Activated CD4-positive, alpha-beta T cell treated with anti-CD3 and anti-CD28 coated beads for 36 hours (primary cell): ENCODE measurements around the gene MTCP1. TPM values are rescaled to one million over a fixed set of nuclear protein-coding genes. Genes with fewer than 3 reads are reported as not detected.

Source experiments
- ATAC-seq: fragments of 200-7000 bp; cut with Tn5 transposase; one replicate; pipeline ENCODE4 v1.10.0; 2021; ENCODE audit warnings: mild to moderate bottlenecking, moderate library complexity
- CTCF ChIA-PET: fragments of 350-600 bp; sonication (Branson Sonifier 250); formaldehyde crosslinking; loops from one replicate; lab custom pipeline; 2021; ENCODE audit warnings: antibody characterized with exemption; lab: Charles Lee
- POLR2A ChIA-PET: fragments of 350-600 bp; sonication (Branson Sonifier 250); formaldehyde crosslinking; loops from one replicate; lab custom pipeline; 2021; ENCODE audit warnings: antibody characterized with exemption, inconsistent platforms; lab: Charles Lee
- DNase-seq: peaks from one replicate; pipeline ENCODE4 v3.0.0-alpha.2; 2020
- H3K27ac Mint-ChIP-seq: one replicate; pipeline ENCODE4 v1.8.0; 2021; ENCODE audit warnings: mixed read lengths
- H3K27me3 Mint-ChIP-seq: one replicate; pipeline ENCODE4 v1.8.0; 2021; ENCODE audit warnings: mixed read lengths
- H3K36me3 Mint-ChIP-seq: one replicate; pipeline ENCODE4 v1.8.0; 2021; ENCODE audit warnings: low read depth, mixed read lengths
- H3K4me1 Mint-ChIP-seq: one replicate; pipeline ENCODE4 v1.8.0; 2021; ENCODE audit warnings: mixed read lengths
- H3K4me3 Mint-ChIP-seq: one replicate; pipeline ENCODE4 v1.8.0; 2021; ENCODE audit warnings: mild to moderate bottlenecking, moderate library complexity, mixed read lengths
- H3K9me3 Mint-ChIP-seq: one replicate; pipeline ENCODE4 v1.8.0; 2021; ENCODE audit warnings: low read depth, mixed read lengths
- intact Hi-C, 2 experiments: fragments of 100-400 bp; cut with DNase I in 1 of 2; cut with micrococcal nuclease in 1 of 2; formaldehyde crosslinking; loops; one replicate each; pipeline versions ENCODE4 v1.14.2 to v1.15.1; 2022 to 2024; cut with DNase I, micrococcal nuclease
- total RNA-seq, 2 experiments: library from RNA; stranded (reverse); gene quantifications; one replicate each; pipeline ENCODE4 v1.2.3, GENCODE V29; 2021

MTCP1 gene
- total RNA-seq, 2 experiments from 2014 or later: 9.3 to 18.1 TPM

GRCh38 chrX:155054255-155054654 is 16.7 kb downstream of the MTCP1 start:
- Mint-ChIP-seq H3K4me1 (peaks cover 52% of the 10 kb centered on the region), H3K36me3 (peaks cover 19% of the 10 kb centered on the region), H3K9me3 (no peaks in the 10 kb centered on the region), H3K4me3 (no peak overlapping the region), H3K27ac (no peak overlapping the region), H3K27me3 (no peaks in the 10 kb centered on the region)
- no peak for DNase-seq
- CTCF ChIA-PET: interaction anchor here (1.0 kb wide), 1 partner anchor 72 kb away, joined by 3 read pairs; no protein-coding TSS in a partner anchor
- intact Hi-C loops: no loop called here
- POLR2A ChIA-PET: no interaction called here
- ATAC-seq: no peak

GRCh38 chrX:155053656-155054055 is 17.3 kb downstream of the MTCP1 start:
- H3K27ac Mint-ChIP-seq: peak overlapping the region; percentile 70
- ATAC-seq (no peak), DNase-seq (no peak)
- intact Hi-C loops: no loop called here
- ChIA-PET CTCF (no interaction called here), POLR2A (no interaction called here)
- H3K4me3 Mint-ChIP-seq: no peak overlapping the region
- H3K9me3 Mint-ChIP-seq: no peaks in the 10 kb centered on the region
- no peaks in the 10 kb centered on the region for H3K27me3 Mint-ChIP-seq
- peaks cover 58% of the 10 kb centered on the region for H3K4me1 Mint-ChIP-seq
- peaks cover 22% of the 10 kb centered on the region for H3K36me3 Mint-ChIP-seq

GRCh38 chrX:155052738-155053498 is 18.0 kb downstream of the MTCP1 start:
- no peak overlapping the region for H3K27ac Mint-ChIP-seq
- ATAC-seq: no peak
- ChIA-PET CTCF (no interaction called here), POLR2A (no interaction called here)
- no peaks in the 10 kb centered on the region for H3K27me3 Mint-ChIP-seq
- no peaks in the 10 kb centered on the region for H3K9me3 Mint-ChIP-seq
- H3K36me3 Mint-ChIP-seq: peaks cover 22% of the 10 kb centered on the region
- H3K4me3 Mint-ChIP-seq: no peak overlapping the region
- DNase-seq: no peak
- intact Hi-C loops: no loop called here
- H3K4me1 Mint-ChIP-seq: peaks cover 62% of the 10 kb centered on the region

GRCh38 chrX:155048977-155049619 is 21.8 kb downstream of the MTCP1 start:
- Mint-ChIP-seq H3K9me3 (no peaks in the 10 kb centered on the region), H3K4me3 (no peak overlapping the region), H3K4me1 (peaks cover 45% of the 10 kb centered on the region), H3K36me3 (peaks cover 23% of the 10 kb centered on the region), H3K27ac (peak overlapping the region; percentile 61), H3K27me3 (no peaks in the 10 kb centered on the region)
- CTCF ChIA-PET: interaction anchor here (0.7 to 1.8 kb wide), 8 partner anchors 10 to 131 kb away, joined by 3 to 5 read pairs (median 4); partner anchors contain the start of gene FUNDC2
- DNase-seq (peak; percentile 69), ATAC-seq (peak; percentile 60)
- intact Hi-C loops: no loop called here
- POLR2A ChIA-PET: no interaction called here

- no peaks in the 10 kb centered on the region for H3K27me3 Mint-ChIP-seq
- CTCF ChIA-PET: interaction anchor here (0.7 to 2.3 kb wide), 5 partner anchors 10 to 170 kb away, joined by 3 to 13 read pairs (median 3); no protein-coding TSS in a partner anchor
- H3K36me3 Mint-ChIP-seq: peaks cover 15% of the 10 kb centered on the region
Measured at GRCh38 chrX:155046811-155047528, 24.0 kb downstream of the MTCP1 start.

GRCh38 chrX:155046129-155046810 is 24.7 kb downstream of the MTCP1 start:
- ATAC-seq: no peak
- intact Hi-C loops: no loop called here
- peaks cover 35% of the 10 kb centered on the region for H3K4me1 Mint-ChIP-seq
- H3K27ac Mint-ChIP-seq: no peak overlapping the region
- DNase-seq: no peak
- no peaks in the 10 kb centered on the region for H3K9me3 Mint-ChIP-seq
- ChIA-PET POLR2A (no interaction called here), CTCF (interaction anchor here (0.8 to 2.3 kb wide), 4 partner anchors 11 to 171 kb away, joined by 3 to 13 read pairs (median 4); no protein-coding TSS in a partner anchor)
- no peaks in the 10 kb centered on the region for H3K27me3 Mint-ChIP-seq
- peaks cover 10% of the 10 kb centered on the region for H3K36me3 Mint-ChIP-seq
- H3K4me3 Mint-ChIP-seq: no peak overlapping the region

More at GRCh38 chrX:155046811-155047528, 24.0 kb downstream of the MTCP1 start:
- no peak overlapping the region for H3K27ac Mint-ChIP-seq
- POLR2A ChIA-PET: no interaction called here
- no peaks in the 10 kb centered on the region for H3K9me3 Mint-ChIP-seq
- ATAC-seq (no peak), DNase-seq (no peak)
- no peak overlapping the region for H3K4me3 Mint-ChIP-seq
- intact Hi-C loops: no loop called here
- peaks cover 39% of the 10 kb centered on the region for H3K4me1 Mint-ChIP-seq

GRCh38 chrX:155035688-155036087 is 35.2 kb downstream of the MTCP1 start:
- ChIA-PET POLR2A (no interaction called here), CTCF (no interaction called here)
- no peaks in the 10 kb centered on the region for H3K27me3 Mint-ChIP-seq
- no peak overlapping the region for H3K27ac Mint-ChIP-seq
- ATAC-seq (no peak), DNase-seq (no peak)
- peaks cover 22% of the 10 kb centered on the region for H3K4me1 Mint-ChIP-seq
- H3K4me3 Mint-ChIP-seq: no peak overlapping the region
- H3K9me3 Mint-ChIP-seq: peaks cover 3% of the 10 kb centered on the region
- intact Hi-C loops: no loop called here
- H3K36me3 Mint-ChIP-seq: peaks cover 34% of the 10 kb centered on the region

GRCh38 chrX:155031657-155032056 is 39.3 kb downstream of the MTCP1 start:
- intact Hi-C loops: no loop called here
- H3K4me3 Mint-ChIP-seq: no peak overlapping the region
- no peak for ATAC-seq
- H3K27me3 Mint-ChIP-seq: no peaks in the 10 kb centered on the region
- H3K4me1 Mint-ChIP-seq: peaks cover 23% of the 10 kb centered on the region
- no peak overlapping the region for H3K27ac Mint-ChIP-seq
- POLR2A ChIA-PET: no interaction called here
- CTCF ChIA-PET: no interaction called here
- peaks cover 3% of the 10 kb centered on the region for H3K9me3 Mint-ChIP-seq
- peaks cover 21% of the 10 kb centered on the region for H3K36me3 Mint-ChIP-seq
- DNase-seq: no peak

- peak overlapping the region; percentile 78 for H3K27ac Mint-ChIP-seq
- no peaks in the 10 kb centered on the region for H3K27me3 Mint-ChIP-seq
- POLR2A ChIA-PET: no interaction called here
- peak overlapping the region; percentile 86 for H3K4me3 Mint-ChIP-seq
- peaks cover 23% of the 10 kb centered on the region for H3K4me1 Mint-ChIP-seq
- no peaks in the 10 kb centered on the region for H3K9me3 Mint-ChIP-seq
- H3K36me3 Mint-ChIP-seq: peaks cover 4% of the 10 kb centered on the region
- intact Hi-C loops: loop anchor here (5.0 to 10.0 kb wide), 4 partner anchors 43 to 233 kb away; partner anchors contain the start of genes BRCC3 (in 1 of the 2), CMC4 (in 1 of the 2), MPP1 (in 1 of the 2) and MTCP1 (in 1 of the 2)
- CTCF ChIA-PET: interaction anchor here (1.1 kb wide), 1 partner anchor 111 kb away, joined by 5 read pairs; no protein-coding TSS in a partner anchor
- DNase-seq: no peak
- no peak for ATAC-seq
Measured at GRCh38 chrX:155028877-155029291, 42.1 kb downstream of the MTCP1 start.

- Mint-ChIP-seq H3K27ac (peak overlapping the region; percentile 93), H3K4me1 (peaks cover 21% of the 10 kb centered on the region), H3K9me3 (no peaks in the 10 kb centered on the region), H3K27me3 (no peaks in the 10 kb centered on the region), H3K4me3 (peak overlapping the region; percentile 86), H3K36me3 (peaks cover 2% of the 10 kb centered on the region)
- ATAC-seq (peak; percentile 5), DNase-seq (peak; percentile 6)
- intact Hi-C loops: loop anchor here (5.0 to 10.0 kb wide), 4 partner anchors 44 to 234 kb away; partner anchors contain the start of genes BRCC3 (in 1 of the 2), CMC4 (in 1 of the 2), MPP1 (in 1 of the 2) and MTCP1 (in 1 of the 2)
- ChIA-PET POLR2A (no interaction called here), CTCF (interaction anchor here (1.1 kb wide), 1 partner anchor 111 kb away, joined by 5 read pairs; no protein-coding TSS in a partner anchor)
Measured at GRCh38 chrX:155028129-155028528, 42.8 kb downstream of the MTCP1 start.
